Ectodermal cell (in vitro differentiated cells): Measurements from ENCODE around the gene KCNQ1.

ENCODE experiments used
- H3K27ac ChIP-seq: 2 replicates; pipeline ENCODE4 v1.7.0; 2013; ENCODE audit warnings: mild to moderate bottlenecking, low read depth, low read length; ENCODE audit not compliant: insufficient read depth, poor library complexity, severe bottlenecking
- H3K27me3 ChIP-seq: 2 replicates; pipeline ENCODE4 v1.7.0; 2013; ENCODE audit warnings: mild to moderate bottlenecking, low read length; ENCODE audit not compliant: insufficient read depth, control insufficient read depth, poor library complexity, severe bottlenecking
- H3K36me3 ChIP-seq: one replicate; pipeline ENCODE4 v1.7.0; 2013; ENCODE audit warnings: low read length; ENCODE audit not compliant: control insufficient read depth, insufficient read depth
- H3K4me1 ChIP-seq: one replicate; pipeline ENCODE4 v1.7.0; 2013; ENCODE audit warnings: low read length; ENCODE audit not compliant: control insufficient read depth, insufficient read depth
- H3K4me3 ChIP-seq: 2 replicates; pipeline ENCODE4 v1.7.0; 2013; ENCODE audit warnings: low read depth, low read length, control low read depth; ENCODE audit not compliant: insufficient read depth
- H3K9me3 ChIP-seq: 2 replicates; pipeline ENCODE4 v1.7.0; 2013; ENCODE audit warnings: mild to moderate bottlenecking, low read length, moderate library complexity; ENCODE audit not compliant: control insufficient read depth
- WGBS, 2 experiments: methylation state at CpG; one replicate each; pipeline ENCODE4 v1.1.7; 2013; ENCODE audit warnings: missing lambda C conversion rate in 2 of 2; 5-methylcytosine and 5-hydroxymethylcytosine counted together

The KCNQ1 gene

GRCh38 chr11:2713094-2713493, 268.3 kb downstream of the KCNQ1 start:
- H3K4me1 ChIP-seq: peaks cover 4% of the 10 kb centered on the region
- H3K9me3 ChIP-seq: no peaks in the 10 kb centered on the region
- no peaks in the 10 kb centered on the region for H3K36me3 ChIP-seq
- H3K27me3 ChIP-seq: peaks cover 58% of the 10 kb centered on the region
- no peak overlapping the region for H3K27ac ChIP-seq
- H3K4me3 ChIP-seq: no peak overlapping the region
- 95 to 96% methylated on average over 11 to 12 of the region's 12 CpGs for WGBS, 2 experiments

- Histone ChIP-seq H3K4me1 (peaks cover 7% of the 10 kb centered on the region), H3K27ac (no peak overlapping the region), H3K36me3 (no peaks in the 10 kb centered on the region), H3K27me3 (peaks cover 66% of the 10 kb centered on the region), H3K9me3 (no peaks in the 10 kb centered on the region), H3K4me3 (no peak overlapping the region)
- 89 to 90% methylated on average over 26 of the region's 26 CpGs for WGBS, 2 experiments
These were observed 269.1 kb downstream of the KCNQ1 start for GRCh38 chr11:2713661-2714462.

DNA sequence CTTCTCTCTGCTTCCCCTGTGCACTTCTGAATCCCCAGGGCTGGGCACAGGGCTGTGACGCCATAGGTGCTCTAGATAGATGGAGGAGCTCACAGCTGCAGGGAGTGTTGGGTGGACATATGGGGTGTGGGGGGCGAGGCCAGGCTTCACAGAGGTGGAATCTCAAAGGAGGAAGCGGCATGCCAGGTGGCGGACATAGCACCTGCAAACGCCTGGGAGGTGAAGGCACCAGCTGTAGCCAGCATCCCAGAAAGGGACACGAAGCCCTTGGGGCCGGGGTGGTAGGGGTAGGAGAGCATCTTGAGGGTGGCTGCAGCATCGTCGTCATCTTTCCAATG, 269.6 kb downstream of the KCNQ1 start:
- Histone ChIP-seq H3K27me3 (peaks cover 71% of the 10 kb centered on the region), H3K27ac (no peak overlapping the region), H3K4me1 (peaks cover 12% of the 10 kb centered on the region), H3K9me3 (no peaks in the 10 kb centered on the region), H3K4me3 (no peak overlapping the region), H3K36me3 (no peaks in the 10 kb centered on the region)
- WGBS, 2 experiments: 90 to 94% methylated on average over 9 of the region's 9 CpGs

DNA sequence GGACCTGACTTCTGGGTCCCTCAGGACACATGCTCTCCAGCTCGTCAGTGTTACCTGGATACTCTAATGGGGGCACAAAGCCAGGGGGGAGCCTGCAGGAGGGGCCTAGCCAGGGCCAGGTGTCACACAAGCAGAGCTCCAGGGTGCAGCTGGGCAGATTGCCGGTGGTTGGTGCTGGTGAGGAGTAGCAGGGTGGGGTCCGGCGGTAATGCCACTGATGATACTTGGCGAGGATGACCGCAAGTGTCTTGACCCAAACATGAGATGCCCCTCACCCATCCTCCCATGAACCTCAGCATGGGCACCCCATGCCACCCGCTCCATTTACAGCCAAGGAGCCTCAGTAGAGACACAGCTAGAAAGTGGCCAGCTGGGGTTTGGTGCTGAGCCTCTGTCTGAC, 270.1 kb downstream of the KCNQ1 start:
- no peaks in the 10 kb centered on the region for H3K9me3 ChIP-seq
- H3K4me1 ChIP-seq: peaks cover 17% of the 10 kb centered on the region
- WGBS, 2 experiments: 95% methylated on average over 7 of the region's 7 CpGs
- H3K27ac ChIP-seq: no peak overlapping the region
- no peaks in the 10 kb centered on the region for H3K36me3 ChIP-seq
- no peak overlapping the region for H3K4me3 ChIP-seq
- peaks cover 76% of the 10 kb centered on the region for H3K27me3 ChIP-seq

GRCh38 chr11:2715716-2716350, 271.0 kb downstream of the KCNQ1 start:
- H3K27ac ChIP-seq: no peak overlapping the region
- peaks cover 84% of the 10 kb centered on the region for H3K27me3 ChIP-seq
- peaks cover 26% of the 10 kb centered on the region for H3K4me1 ChIP-seq
- no peaks in the 10 kb centered on the region for H3K9me3 ChIP-seq
- no peaks in the 10 kb centered on the region for H3K36me3 ChIP-seq
- 92% methylated on average over 15 of the region's 15 CpGs for WGBS, 2 experiments
- H3K4me3 ChIP-seq: no peak overlapping the region

GRCh38 chr11:2716376-2717095, 271.7 kb downstream of the KCNQ1 start:
- Histone ChIP-seq H3K27ac (no peak overlapping the region), H3K27me3 (peaks cover 85% of the 10 kb centered on the region), H3K36me3 (no peaks in the 10 kb centered on the region), H3K9me3 (no peaks in the 10 kb centered on the region), H3K4me3 (no peak overlapping the region), H3K4me1 (peaks cover 33% of the 10 kb centered on the region)
- 95% methylated on average over 14 of the region's 14 CpGs for WGBS, 2 experiments

DNA sequence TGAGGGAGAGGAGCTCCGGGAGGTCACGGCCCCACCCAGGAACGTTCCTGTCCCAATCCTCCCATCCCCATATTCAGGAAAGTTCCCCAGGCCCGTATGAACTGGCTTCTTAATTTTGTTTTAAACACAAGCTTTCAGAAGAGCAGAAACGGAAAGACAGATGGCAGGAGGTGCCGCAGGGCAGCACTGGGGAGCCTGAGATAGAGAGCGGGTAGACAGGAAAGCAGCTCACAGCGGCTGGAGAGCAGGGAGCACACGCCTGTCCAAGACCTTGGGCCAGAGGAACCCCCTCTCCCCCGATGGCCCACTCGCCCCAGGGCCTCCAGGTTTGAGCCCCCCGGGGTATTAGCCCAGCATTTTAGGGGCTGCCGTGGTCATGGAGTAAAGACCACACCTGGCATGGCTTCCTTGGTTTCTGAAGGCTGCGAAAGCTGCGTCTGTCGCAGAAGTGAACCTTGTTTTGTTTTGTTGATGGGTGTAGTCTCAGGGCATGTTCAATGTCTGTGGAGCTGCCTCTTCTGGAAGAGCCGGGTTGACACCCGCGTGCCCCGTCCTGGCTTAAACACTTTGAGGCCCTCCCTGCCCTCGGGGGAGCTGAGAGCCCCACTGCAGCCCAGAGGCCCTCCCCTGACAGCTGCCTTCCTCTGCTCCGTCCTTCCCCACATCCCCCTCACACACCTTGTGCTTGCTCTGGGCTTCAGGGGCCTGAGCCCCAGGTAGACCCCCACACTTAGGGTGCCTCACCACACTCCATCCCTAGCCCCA, 272.9 kb downstream of the KCNQ1 start:
- no peak overlapping the region for H3K27ac ChIP-seq
- H3K27me3 ChIP-seq: peaks cover 93% of the 10 kb centered on the region
- H3K4me1 ChIP-seq: peaks cover 45% of the 10 kb centered on the region
- 85 to 88% methylated on average over 22 of the region's 22 CpGs for WGBS, 2 experiments
- no peaks in the 10 kb centered on the region for H3K9me3 ChIP-seq
- no peak overlapping the region for H3K4me3 ChIP-seq
- no peaks in the 10 kb centered on the region for H3K36me3 ChIP-seq

DNA sequence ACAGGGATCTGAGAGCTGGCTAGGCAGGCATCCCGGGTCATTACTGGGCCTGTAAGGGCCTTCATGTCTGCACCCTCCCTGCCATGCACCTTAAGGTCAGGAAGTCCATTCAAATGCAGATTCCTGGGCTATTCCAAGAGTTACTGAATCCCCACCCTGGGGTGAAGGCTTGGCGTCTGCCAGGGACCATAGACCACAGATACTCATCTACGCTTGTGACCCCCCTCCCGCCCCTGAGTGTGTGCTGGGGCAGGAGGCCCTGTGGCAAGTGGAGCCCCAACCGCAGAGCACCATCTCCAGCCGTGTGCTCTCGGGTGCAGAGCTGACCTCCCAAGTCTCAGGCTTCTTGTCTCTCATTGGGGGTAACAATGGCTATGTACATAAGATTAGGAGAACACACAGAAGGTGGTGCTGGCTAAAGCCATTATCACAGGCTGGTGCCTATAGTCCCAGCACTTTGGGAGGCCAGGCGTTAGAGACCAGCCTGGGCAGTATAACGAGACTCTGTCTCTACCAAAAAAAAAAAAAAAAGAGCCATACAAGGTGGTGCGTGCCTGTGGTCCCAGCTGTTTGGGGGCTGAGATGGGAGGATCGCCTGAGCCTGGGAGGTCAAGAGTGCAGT, 274.1 kb downstream of the KCNQ1 start:
- Histone ChIP-seq H3K27me3 (peaks cover 93% of the 10 kb centered on the region), H3K9me3 (no peaks in the 10 kb centered on the region), H3K4me3 (no peak overlapping the region), H3K27ac (no peak overlapping the region), H3K36me3 (no peaks in the 10 kb centered on the region), H3K4me1 (peaks cover 45% of the 10 kb centered on the region)
- 28 to 33% methylated on average over 11 of the region's 11 CpGs for WGBS, 2 experiments

GRCh38 chr11:2719831-2720590, 275.2 kb downstream of the KCNQ1 start:
- 77% methylated on average over 17 of the region's 17 CpGs for WGBS, 2 experiments
- peaks cover 93% of the 10 kb centered on the region for H3K27me3 ChIP-seq
- H3K4me1 ChIP-seq: peaks cover 45% of the 10 kb centered on the region

More at GRCh38 chr11:2719831-2720590, 275.2 kb downstream of the KCNQ1 start:
- Histone ChIP-seq H3K4me3 (no peak overlapping the region), H3K27ac (no peak overlapping the region), H3K9me3 (no peaks in the 10 kb centered on the region), H3K36me3 (no peaks in the 10 kb centered on the region)
